Cardiac muscle cell (in vitro differentiated cells and primary cell): ENCODE results near the gene YY2. TPM values are rescaled to one million over a fixed set of nuclear protein-coding genes. Genes with fewer than 3 reads are reported as not detected.
"Not testable (repeated sequence)": the region's sequence is repeated elsewhere in the genome, so short reads cannot be mapped to it uniquely, and the experiment has no call there.

Experiments used
- DNase-seq, 2 donors: peaks; one replicate each; pipeline versions ENCODE4 v3.0.0 to v3.0.0-alpha.2; 2010 to 2017; ENCODE audit warnings: low read depth in 1 of 2, low spot score in 1 of 2
- H3K27ac ChIP-seq: fragments of 200-600 bp; sonication (generic); 2 replicates; pipeline ENCODE4 v1.5.1; 2016
- H3K27me3 ChIP-seq: fragments of 200-600 bp; sonication (generic); 2 replicates; pipeline ENCODE4 v1.6.0; 2016; ENCODE audit warnings: control low read depth
- H3K36me3 ChIP-seq: fragments of 200-600 bp; sonication (generic); 2 replicates; pipeline ENCODE4 v1.5.1; 2016; ENCODE audit warnings: control low read depth
- H3K4me1 ChIP-seq: fragments of 200-600 bp; sonication (generic); 2 replicates; pipeline ENCODE4 v1.8.1; 2017; ENCODE audit warnings: low read depth, mild to moderate bottlenecking, mixed run types
- H3K4me3 ChIP-seq: fragments of 200-600 bp; sonication (generic); 2 replicates; pipeline ENCODE4 v1.5.1; 2016; ENCODE audit warnings: mild to moderate bottlenecking
- H3K9me3 ChIP-seq: fragments of 200-600 bp; sonication (generic); 2 replicates; pipeline ENCODE4 v1.5.1; 2017; ENCODE audit warnings: low read depth, mild to moderate bottlenecking, control low read depth
- CTCF ChIP-seq: IDR thresholded peaks from 2 replicates; pipeline ENCODE4 v1.5.1; 2012; ENCODE audit warnings: low read depth, mild to moderate bottlenecking, low read length
- polyA plus RNA-seq: library from polyadenylated mRNA; unstranded; fragments of >200 nt; fragmentation: Nextera tagmentation; extraction: Ambion mirVana; gene quantifications from 2 replicates; pipeline ENCODE4 v1.2.1, GENCODE V29; 2016
- total RNA-seq: library from RNA; depleted of rRNA; stranded (reverse); fragments of >200 nt; gene quantifications from 2 replicates; pipeline ENCODE4 v1.2.3, GENCODE V29; 2016

The YY2 gene
- total and polyA plus RNA-seq, 2 experiments from 2014 or later, result 1.1 to 1.5 TPM

GRCh38 chrX:21873063-21873775 is 17.4 kb downstream of the YY2 start:
- DNase-seq, result peak in 1 of 2 donors; percentile 25
- peaks cover 7% of the 10 kb centered on the region for H3K4me1 ChIP-seq
- no peaks in the 10 kb centered on the region for H3K9me3 ChIP-seq
- no peak for TF ChIP-seq CTCF
- no peaks in the 10 kb centered on the region for H3K27me3 ChIP-seq
- H3K27ac ChIP-seq, result peak overlapping the region; percentile 49
- no peaks in the 10 kb centered on the region for H3K36me3 ChIP-seq
- H3K4me3 ChIP-seq, result no peak overlapping the region

- not testable (repeated sequence) for DNase-seq, H3K4me1 ChIP-seq, H3K9me3 ChIP-seq
Measured at GRCh38 chrX:21874182-21874581, 18.4 kb downstream of the YY2 start.

GRCh38 chrX:21875013-21875412 is 19.2 kb downstream of the YY2 start:
- H3K9me3 ChIP-seq, result no peaks in the 10 kb centered on the region
- TF ChIP-seq CTCF, result no peak
- H3K27ac ChIP-seq, result no peak overlapping the region
- no peak overlapping the region for H3K4me3 ChIP-seq
- no peaks in the 10 kb centered on the region for H3K36me3 ChIP-seq
- peaks cover 7% of the 10 kb centered on the region for H3K4me1 ChIP-seq
- no peak for DNase-seq
- no peaks in the 10 kb centered on the region for H3K27me3 ChIP-seq

More at GRCh38 chrX:21874182-21874581, 18.4 kb downstream of the YY2 start:
- not testable (repeated sequence) for H3K4me3 ChIP-seq, H3K27ac ChIP-seq, H3K36me3 ChIP-seq, H3K27me3 ChIP-seq

- H3K36me3 ChIP-seq, result no peaks in the 10 kb centered on the region
- TF ChIP-seq CTCF, result no peak
- no peak for DNase-seq
- peaks cover 21% of the 10 kb centered on the region for H3K4me1 ChIP-seq
- H3K27me3 ChIP-seq, result no peaks in the 10 kb centered on the region
- no peak overlapping the region for H3K4me3 ChIP-seq
- H3K27ac ChIP-seq, result no peak overlapping the region
- H3K9me3 ChIP-seq, result no peaks in the 10 kb centered on the region
Measured at GRCh38 chrX:21881881-21882574, 26.2 kb downstream of the YY2 start.

- Histone ChIP-seq H3K9me3 (no peaks in the 10 kb centered on the region), H3K27ac (peak overlapping the region; percentile 52), H3K27me3 (no peaks in the 10 kb centered on the region), H3K4me3 (no peak overlapping the region), H3K36me3 (no peaks in the 10 kb centered on the region), H3K4me1 (peaks cover 21% of the 10 kb centered on the region)
- TF ChIP-seq CTCF, result no peak
- DNase-seq, result peak in 1 of 2 donors; percentile 2
Measured at GRCh38 chrX:21883258-21883657, 27.5 kb downstream of the YY2 start.

- DNase-seq, result peak; percentile 61 to 71
- peaks cover 21% of the 10 kb centered on the region for H3K4me1 ChIP-seq
- H3K9me3 ChIP-seq, result no peaks in the 10 kb centered on the region
- H3K27ac ChIP-seq, result peak overlapping the region; percentile 87
- no peaks in the 10 kb centered on the region for H3K36me3 ChIP-seq
- TF ChIP-seq CTCF, result no peak
- no peaks in the 10 kb centered on the region for H3K27me3 ChIP-seq
- no peak overlapping the region for H3K4me3 ChIP-seq
Measured at GRCh38 chrX:21885568-21885967, 29.8 kb downstream of the YY2 start.
